CD4-positive, alpha-beta T cell (primary cell): ENCODE measurements around the gene DHRS4L2. TPM values are rescaled to one million over a fixed set of nuclear protein-coding genes. Genes with fewer than 3 reads are reported as not detected.

Experiments
- ATAC-seq: fragments of 200-7000 bp; cut with Tn5 transposase; one replicate; pipeline ENCODE4 v1.10.0; 2022; ENCODE audit warnings: mild to moderate bottlenecking; ENCODE audit not compliant: poor library complexity
- CTCF ChIA-PET: fragments of 350-600 bp; sonication (Branson Sonifier 250); formaldehyde crosslinking; loops from one replicate; lab custom pipeline; 2021; ENCODE audit warnings: antibody characterized with exemption, inconsistent platforms; lab: Charles Lee
- POLR2A ChIA-PET: fragments of 350-600 bp; sonication (Branson Sonifier 250); formaldehyde crosslinking; loops from one replicate; lab custom pipeline; 2021; ENCODE audit warnings: antibody characterized with exemption, inconsistent platforms; lab: Charles Lee
- DNase-seq, 14 experiments: peaks; one replicate each; pipeline ENCODE4 v3.0.0-alpha.2; 2013 to 2020; ENCODE audit warnings: mixed read lengths in 2 of 14
- H3K27ac ChIP-seq, 2 donors: one replicate each; pipeline versions ENCODE4 v1.5.1 to v1.7.0; 2013; ENCODE audit warnings: low read length in 2 of 2, low read depth in 1 of 2, mild to moderate bottlenecking in 1 of 2
- H3K27me3 ChIP-seq, 2 experiments: 1 replicate in 1 of 2; 2 replicates in 1 of 2; pipeline versions ENCODE4 v1.6.1 to v1.7.0; 2013; ENCODE audit warnings: low read length in 2 of 2, control low read depth in 1 of 2, mild to moderate bottlenecking in 1 of 2, moderate library complexity in 1 of 2; ENCODE audit not compliant: insufficient read depth in 2 of 2, control insufficient read depth in 1 of 2
- H3K36me3 ChIP-seq: one replicate; pipeline ENCODE4 v1.6.1; 2013; ENCODE audit warnings: low read length, control low read depth; ENCODE audit not compliant: insufficient read depth
- H3K4me1 ChIP-seq: one replicate; pipeline ENCODE4 v1.6.1; 2013; ENCODE audit warnings: low read length, control low read depth; ENCODE audit not compliant: insufficient read depth
- H3K4me3 ChIP-seq: one replicate; pipeline ENCODE4 v1.5.1; 2013; ENCODE audit warnings: mild to moderate bottlenecking, low read length, moderate library complexity
- H3K9me3 ChIP-seq, 2 experiments: 1 replicate in 1 of 2; 2 replicates in 1 of 2; pipeline versions ENCODE4 v1.6.1 to v1.7.0; 2013; ENCODE audit warnings: low read length in 2 of 2, mild to moderate bottlenecking in 2 of 2, control low read depth in 1 of 2, moderate library complexity in 1 of 2; ENCODE audit not compliant: control insufficient read depth in 1 of 2, insufficient read depth in 1 of 2
- H3K27ac Mint-ChIP-seq: one replicate; pipeline ENCODE4 v1.8.0; 2020; ENCODE audit warnings: mixed read lengths
- H3K27me3 Mint-ChIP-seq: one replicate; pipeline ENCODE4 v1.8.0; 2021; ENCODE audit warnings: mixed read lengths
- H3K36me3 Mint-ChIP-seq: one replicate; pipeline ENCODE4 v1.8.0; 2021; ENCODE audit warnings: low read depth, mixed read lengths
- H3K4me1 Mint-ChIP-seq: one replicate; pipeline ENCODE4 v1.8.0; 2021; ENCODE audit warnings: low read depth, mixed read lengths
- H3K4me3 Mint-ChIP-seq: one replicate; pipeline ENCODE4 v1.8.0; 2020; ENCODE audit warnings: mild to moderate bottlenecking, mixed read lengths
- H3K9me3 Mint-ChIP-seq: one replicate; pipeline ENCODE4 v1.8.0; 2020; ENCODE audit warnings: mixed read lengths
- intact Hi-C, 2 experiments: fragments of 100-400 bp; cut with DNase I in 1 of 2; cut with micrococcal nuclease in 1 of 2; formaldehyde crosslinking; loops; one replicate each; pipeline versions ENCODE4 v1.15.1 to v1.9.0; 2023 to 2025; cut with DNase I, micrococcal nuclease
- total RNA-seq, 174 experiments: library from RNA in 2 of 174; stranded (reverse) in 2 of 174; gene quantifications; one replicate each; pipeline ENCODE4 v1.2.3 and lab custom pipeline; 2021 to 2026
- TF ChIP-seq, protein P1 (sequence below): fragments of 200-600 bp; IDR thresholded peaks from one replicate; pipeline ENCODE4 v1.8.0; 2022; ENCODE audit warnings: antibody characterized with exemption, mild to moderate bottlenecking

The DHRS4L2 gene
- total RNA-seq, 2 experiments from 2014 or later = 8.3 to 8.7 TPM

DNA sequence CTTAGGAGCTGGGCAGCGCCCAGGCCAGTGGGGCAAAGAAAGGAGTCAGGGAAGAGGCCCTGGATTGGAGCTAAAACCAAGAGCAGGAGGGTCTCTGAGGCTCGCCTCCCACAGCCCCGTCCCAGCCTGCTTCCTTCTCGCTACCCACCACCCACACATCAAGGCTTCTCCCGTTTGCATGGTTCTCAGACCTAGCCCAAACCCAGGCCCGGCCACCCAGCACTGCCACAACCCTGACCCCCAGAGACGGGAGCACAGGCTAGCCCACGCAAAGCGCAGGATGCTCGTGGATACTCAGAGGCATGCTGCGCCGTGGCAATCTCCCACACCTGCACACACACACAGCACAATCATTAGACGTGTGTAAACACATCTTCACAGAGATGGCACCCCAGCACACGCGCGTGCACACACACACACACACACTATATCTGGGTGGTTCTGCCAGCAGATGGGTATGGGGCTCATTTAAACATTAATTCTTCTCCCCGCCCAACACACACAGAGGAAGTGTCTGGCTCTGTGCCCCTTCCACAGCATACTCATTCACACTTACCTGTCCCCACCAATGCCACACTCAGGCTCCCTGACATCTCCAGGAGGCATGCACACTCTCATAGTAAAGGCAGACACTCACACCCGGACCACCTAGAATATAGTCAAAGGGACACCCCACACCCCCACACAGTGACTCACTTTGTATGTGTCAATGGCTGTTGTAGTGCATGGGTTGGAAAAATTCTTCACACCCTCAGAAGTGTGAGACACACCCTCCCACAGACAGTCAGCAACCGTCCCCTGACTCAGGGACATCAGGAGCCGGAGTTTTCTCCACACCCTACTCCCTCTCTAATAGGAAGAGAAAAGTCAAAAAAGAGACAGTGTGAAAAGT, 64.2 kb downstream of the DHRS4L2 start:
- ATAC-seq = no peak
- POLR2A ChIA-PET = interaction anchor here (1.0 to 2.1 kb wide), 6 partner anchors 28 to 585 kb away, joined by 3 to 17 read pairs (median 6); partner anchors contain the start of genes DCAF11, DHRS4L2 and NRL
- peak in 5 of 14 experiments; percentile 16 to 46 (median 36) for DNase-seq
- Mint-ChIP-seq H3K27ac (no peak overlapping the region), H3K9me3 (no peaks in the 10 kb centered on the region), H3K4me1 (peaks cover 14% of the 10 kb centered on the region), H3K27me3 (peaks cover 25% of the 10 kb centered on the region), H3K4me3 (peak overlapping the region; percentile 90), H3K36me3 (no peaks in the 10 kb centered on the region)
- TF ChIP-seq, protein P1, sequence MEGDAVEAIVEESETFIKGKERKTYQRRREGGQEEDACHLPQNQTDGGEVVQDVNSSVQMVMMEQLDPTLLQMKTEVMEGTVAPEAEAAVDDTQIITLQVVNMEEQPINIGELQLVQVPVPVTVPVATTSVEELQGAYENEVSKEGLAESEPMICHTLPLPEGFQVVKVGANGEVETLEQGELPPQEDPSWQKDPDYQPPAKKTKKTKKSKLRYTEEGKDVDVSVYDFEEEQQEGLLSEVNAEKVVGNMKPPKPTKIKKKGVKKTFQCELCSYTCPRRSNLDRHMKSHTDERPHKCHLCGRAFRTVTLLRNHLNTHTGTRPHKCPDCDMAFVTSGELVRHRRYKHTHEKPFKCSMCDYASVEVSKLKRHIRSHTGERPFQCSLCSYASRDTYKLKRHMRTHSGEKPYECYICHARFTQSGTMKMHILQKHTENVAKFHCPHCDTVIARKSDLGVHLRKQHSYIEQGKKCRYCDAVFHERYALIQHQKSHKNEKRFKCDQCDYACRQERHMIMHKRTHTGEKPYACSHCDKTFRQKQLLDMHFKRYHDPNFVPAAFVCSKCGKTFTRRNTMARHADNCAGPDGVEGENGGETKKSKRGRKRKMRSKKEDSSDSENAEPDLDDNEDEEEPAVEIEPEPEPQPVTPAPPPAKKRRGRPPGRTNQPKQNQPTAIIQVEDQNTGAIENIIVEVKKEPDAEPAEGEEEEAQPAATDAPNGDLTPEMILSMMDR = no peak
- Histone ChIP-seq H3K9me3 (peaks cover 0 to 10% of the 10 kb centered on the region in 2 experiments), H3K36me3 (no peaks in the 10 kb centered on the region), H3K4me1 (peaks cover 21% of the 10 kb centered on the region), H3K27ac (no peak overlapping the region), H3K27me3 (peaks cover 0 to 16% of the 10 kb centered on the region in 2 experiments), H3K4me3 (peak overlapping the region; percentile 71)
- CTCF ChIA-PET = interaction anchor here (1.5 to 2.2 kb wide), 3 partner anchors 38 to 108 kb away, joined by 3 to 10 read pairs (median 6); partner anchors contain the start of gene IRF9
- intact Hi-C loops = no loop called here

DNA sequence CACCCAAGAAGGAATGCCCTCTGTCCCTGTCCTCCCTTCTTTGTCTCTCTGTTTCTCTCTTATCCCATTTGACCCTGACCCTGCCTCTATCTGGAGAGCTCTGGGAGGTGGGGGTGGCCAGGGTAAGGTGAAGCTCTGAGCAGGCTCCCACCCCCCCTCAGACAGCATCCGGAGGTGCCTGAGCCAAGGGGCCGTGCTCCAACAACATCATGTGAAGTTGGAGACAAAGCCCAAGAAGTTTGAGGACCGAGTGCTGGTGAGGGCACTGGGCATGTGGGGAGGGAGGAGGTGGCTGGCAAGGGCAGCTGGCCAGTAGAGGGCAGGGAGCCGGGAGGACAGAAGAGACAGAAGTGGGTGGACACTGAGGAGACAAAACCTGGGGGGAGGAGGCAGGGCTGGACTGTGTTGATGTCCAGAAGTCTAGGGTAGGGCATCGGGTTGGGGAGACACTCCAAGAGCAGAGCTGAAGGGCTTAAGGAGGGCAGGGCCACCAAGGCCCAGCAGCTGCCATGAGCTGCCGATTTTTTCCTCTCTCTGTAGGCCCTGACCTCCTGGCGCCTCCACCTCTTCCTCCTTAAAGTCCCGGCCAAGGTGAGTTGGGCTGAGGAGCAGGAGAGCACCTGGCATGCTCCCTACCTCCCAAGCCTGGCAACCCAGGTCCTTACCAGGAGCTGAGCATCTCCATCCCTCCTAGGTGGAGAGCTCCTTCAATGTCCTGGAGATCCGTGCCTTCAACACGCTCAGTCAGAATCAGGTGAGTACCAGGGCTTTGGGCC, 65.0 kb downstream of the DHRS4L2 start:
- Histone ChIP-seq H3K36me3 (no peaks in the 10 kb centered on the region), H3K4me1 (peaks cover 21% of the 10 kb centered on the region), H3K4me3 (no peak overlapping the region), H3K27ac (no peak overlapping the region), H3K9me3 (peaks cover 0 to 10% of the 10 kb centered on the region in 2 experiments), H3K27me3 (peaks cover 0 to 16% of the 10 kb centered on the region in 2 experiments)
- DNase-seq = peak in 2 of 14 experiments; percentile 7 to 25
- H3K27ac Mint-ChIP-seq = no peak overlapping the region
- POLR2A ChIA-PET = interaction anchor here (1.2 to 1.3 kb wide), 2 partner anchors 28 to 107 kb away, joined by 3 to 6 read pairs; partner anchors contain the start of gene IRF9
- no peaks in the 10 kb centered on the region for H3K9me3 Mint-ChIP-seq
- H3K4me3 Mint-ChIP-seq = peak overlapping the region; percentile 90
- peaks cover 25% of the 10 kb centered on the region for H3K27me3 Mint-ChIP-seq
- no peak for ATAC-seq
- H3K4me1 Mint-ChIP-seq = peaks cover 14% of the 10 kb centered on the region
- intact Hi-C loops = no loop called here
- TF ChIP-seq, protein P1 = no peak
- H3K36me3 Mint-ChIP-seq = no peaks in the 10 kb centered on the region
- CTCF ChIA-PET = interaction anchor here (1.4 to 1.6 kb wide), 2 partner anchors 55 to 162 kb away, joined by 3 read pairs; partner anchors contain the start of gene MDP1

DNA sequence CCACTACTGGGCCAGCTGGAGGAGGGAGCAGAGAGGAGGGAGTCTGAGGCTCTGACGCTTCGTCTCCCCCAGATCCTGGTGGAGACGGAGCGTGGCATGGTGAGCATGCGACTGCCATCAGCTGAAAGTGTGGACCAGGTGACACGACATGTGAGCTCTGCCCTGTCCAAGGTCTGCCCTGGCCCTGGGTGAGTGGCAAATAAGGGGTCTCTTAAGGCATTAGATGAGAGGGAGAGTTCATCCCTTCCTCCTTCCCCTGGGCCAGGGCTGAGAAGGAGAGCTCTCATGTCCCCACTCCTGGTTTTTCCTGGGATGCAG, 65.6 kb downstream of the DHRS4L2 start:
- Histone ChIP-seq H3K9me3 (peaks cover 0 to 10% of the 10 kb centered on the region in 2 experiments), H3K27ac (no peak overlapping the region), H3K4me3 (no peak overlapping the region), H3K36me3 (no peaks in the 10 kb centered on the region), H3K4me1 (peaks cover 21% of the 10 kb centered on the region), H3K27me3 (peaks cover 0 to 16% of the 10 kb centered on the region in 2 experiments)
- intact Hi-C loops = no loop called here
- Mint-ChIP-seq H3K27me3 (peaks cover 25% of the 10 kb centered on the region), H3K36me3 (no peaks in the 10 kb centered on the region), H3K4me3 (no peak overlapping the region), H3K9me3 (no peaks in the 10 kb centered on the region), H3K27ac (no peak overlapping the region), H3K4me1 (peaks cover 14% of the 10 kb centered on the region)
- DNase-seq = no peak
- POLR2A ChIA-PET = interaction anchor here (1.2 to 1.3 kb wide), 2 partner anchors 27 to 107 kb away, joined by 3 to 6 read pairs; partner anchors contain the start of gene IRF9
- CTCF ChIA-PET = interaction anchor here (1.4 to 1.6 kb wide), 2 partner anchors 54 to 161 kb away, joined by 3 read pairs; partner anchors contain the start of gene MDP1
- TF ChIP-seq, protein P1 = no peak
- no peak for ATAC-seq
